OCI-LY7 (cell line): ENCODE results near the gene CR2.

Source experiments
- EZH2phosphoT487 ChIP-seq: fragments of 200-600 bp; sonication (generic); IDR thresholded peaks from 2 replicates; pipeline ENCODE4 v1.6.1; 2018; ENCODE audit warnings: low read depth, borderline replicate concordance, mild to moderate bottlenecking, mixed run types, antibody characterized with exemption, low read length, moderate library complexity, mixed read lengths
- TF ChIP-seq, protein P1 (sequence below): fragments of 200-600 bp; sonication (generic); conservative IDR thresholded peaks from 2 replicates; pipeline ENCODE4 v1.5.1; 2014; ENCODE audit warnings: mild to moderate bottlenecking, antibody characterized with exemption, low read length, moderate library complexity, mixed read lengths

DNA sequence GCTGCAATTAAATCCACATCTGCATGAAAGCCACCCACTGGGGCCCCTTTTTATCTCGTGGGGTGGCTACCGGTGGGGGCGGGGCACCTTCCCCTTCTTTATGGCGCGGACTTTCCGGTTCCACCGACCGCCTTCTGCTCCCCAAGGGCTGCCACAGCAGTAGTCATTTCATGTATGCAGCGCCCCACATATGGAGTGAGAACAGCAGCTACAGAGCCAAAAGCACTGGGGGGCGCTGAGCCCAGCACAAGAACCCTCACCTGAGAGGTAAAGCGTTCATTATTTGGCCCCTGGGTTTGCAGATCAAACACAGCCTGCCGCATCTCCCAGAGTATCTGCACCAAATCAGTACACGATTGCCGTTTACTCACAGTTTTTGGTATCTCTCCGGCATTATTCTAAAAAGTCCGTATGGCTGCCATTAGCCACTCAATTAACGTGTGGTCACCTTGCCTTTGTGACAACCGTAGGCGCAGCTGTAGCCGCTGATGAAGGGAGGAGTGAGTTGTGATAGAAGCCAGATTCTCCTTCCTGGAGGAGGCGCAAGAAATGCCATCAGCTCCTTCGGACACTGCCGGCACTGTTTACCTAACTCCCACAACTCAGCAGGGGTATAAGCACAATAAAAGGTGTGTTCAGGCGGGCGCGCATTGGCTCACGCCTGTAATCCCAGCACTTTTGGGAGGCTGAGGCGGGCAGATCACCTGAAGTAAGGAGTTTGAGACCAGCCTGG is 30.4 kb upstream of the CR2 start:
- TF ChIP-seq, protein P1, sequence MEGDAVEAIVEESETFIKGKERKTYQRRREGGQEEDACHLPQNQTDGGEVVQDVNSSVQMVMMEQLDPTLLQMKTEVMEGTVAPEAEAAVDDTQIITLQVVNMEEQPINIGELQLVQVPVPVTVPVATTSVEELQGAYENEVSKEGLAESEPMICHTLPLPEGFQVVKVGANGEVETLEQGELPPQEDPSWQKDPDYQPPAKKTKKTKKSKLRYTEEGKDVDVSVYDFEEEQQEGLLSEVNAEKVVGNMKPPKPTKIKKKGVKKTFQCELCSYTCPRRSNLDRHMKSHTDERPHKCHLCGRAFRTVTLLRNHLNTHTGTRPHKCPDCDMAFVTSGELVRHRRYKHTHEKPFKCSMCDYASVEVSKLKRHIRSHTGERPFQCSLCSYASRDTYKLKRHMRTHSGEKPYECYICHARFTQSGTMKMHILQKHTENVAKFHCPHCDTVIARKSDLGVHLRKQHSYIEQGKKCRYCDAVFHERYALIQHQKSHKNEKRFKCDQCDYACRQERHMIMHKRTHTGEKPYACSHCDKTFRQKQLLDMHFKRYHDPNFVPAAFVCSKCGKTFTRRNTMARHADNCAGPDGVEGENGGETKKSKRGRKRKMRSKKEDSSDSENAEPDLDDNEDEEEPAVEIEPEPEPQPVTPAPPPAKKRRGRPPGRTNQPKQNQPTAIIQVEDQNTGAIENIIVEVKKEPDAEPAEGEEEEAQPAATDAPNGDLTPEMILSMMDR, result no peak
- no peak for TF ChIP-seq EZH2phosphoT487
